ENCODE measurements around the gene LRRC51. TPM values are rescaled to one million over a fixed set of nuclear protein-coding genes. Genes with fewer than 3 reads are reported as not detected.

LRRC51 gene
- total and polyA plus RNA-seq, 2 of the 4 experiments (the other 2 are of a cell fraction): 5.3 to 5.6 TPM

GRCh38 chr11:72129381-72129780, 48.7 kb downstream of the LRRC51 start:
- Histone ChIP-seq H3K18ac (ENCODE audit: low read depth, low read length) (no peak overlapping the region), H3K36me3 (ENCODE audit: control insufficient read depth, insufficient read depth, low read length) (no peaks in the 10 kb centered on the region), H3K9me3 (ENCODE audit: control insufficient read depth, insufficient read depth, low read length) (peaks cover 7% of the 10 kb centered on the region), H3K27ac (ENCODE audit: insufficient read depth, low read length) (no peak overlapping the region), H2BK20ac (ENCODE audit: low read depth, low read length) (no peak overlapping the region), H3K4ac (ENCODE audit: low read depth, low read length) (no peak overlapping the region), H4K91ac (ENCODE audit: insufficient read depth, low read depth, low read length) (no peak overlapping the region), H4K5ac (ENCODE audit: low read depth, low read length) (no peak overlapping the region), H3K4me2 (ENCODE audit: low read depth, low read length) (no peak overlapping the region), H2BK120ac (ENCODE audit: low read depth, low read length) (no peak overlapping the region), H4K20me1 (ENCODE audit: insufficient read depth, low read length) (no peaks in the 10 kb centered on the region), H3K23ac (ENCODE audit: low read depth, low read length) (no peak overlapping the region), H3K4me1 (ENCODE audit: control insufficient read depth, insufficient read depth, low read length) (no peaks in the 10 kb centered on the region), H2AK9ac (replicated peaks; ENCODE audit: low read depth, low read length, poor library complexity) (no peak overlapping the region), H2BK5ac (ENCODE audit: low read depth, low read length, poor library complexity, severe bottlenecking) (no peak overlapping the region), H3K27me3 (ENCODE audit: control insufficient read depth, insufficient read depth, low read length) (peaks cover 7% of the 10 kb centered on the region), H2AK5ac (ENCODE audit: low read depth, low read length) (no peak overlapping the region), H3K14ac (replicated peaks; ENCODE audit: low read depth, low read length) (no peak overlapping the region), H3K4me3 (ENCODE audit: insufficient read depth, low read depth, low read length) (no peak overlapping the region), H3K9ac (ENCODE audit: low read depth, low read length) (no peak overlapping the region), H2BK15ac (ENCODE audit: low read depth, low read length) (no peak overlapping the region), H3K9me1 (ENCODE audit: insufficient read depth, low read length) (no peaks in the 10 kb centered on the region), H4K8ac (ENCODE audit: low read depth in 2 of 2, low read length in 2 of 2) (no peak overlapping the region), H3K79me1 (ENCODE audit: low read depth in 1 of 2, low read length in 2 of 2) (no peaks in the 10 kb centered on the region), H2AFZ (replicated peaks; ENCODE audit: low read length, poor library complexity) (no peak overlapping the region), H3K56ac (ENCODE audit: extremely low read depth, insufficient read depth, low read length) (no peak overlapping the region)
- no peak for DNase-seq
- 61% methylated on average over 2 of the region's 3 CpGs; no CpG with 5 or more reads in 1 of the 2 experiments for WGBS, 2 experiments (ENCODE audit: extremely low coverage in 2 of 2, insufficient read length in 1 of 2)
- in situ Hi-C loops (cut with MboI; ENCODE audit: low sequenced_read_pairs) (no loop called here), dilution Hi-C loops (cut with HindIII; ENCODE audit: low sequenced_read_pairs, unreplicated experiment) (no loop called here), intact Hi-C loops (cut with micrococcal nuclease) (no loop called here)
- BruUV-seq (replicated peaks): no TSS peak
- TF ChIP-seq CHD1 (IDR thresholded peaks at IDR 0.05; ENCODE audit: low read depth, low read length) (no peak), NFE2L2 (IDR thresholded peaks at IDR 0.05; ENCODE audit: low read depth, low read length) (no peak), USF2 (IDR thresholded peaks at IDR 0.05; ENCODE audit: low read depth, low read length) (no peak), CTCF (conservative IDR thresholded peaks at IDR 0.05; ENCODE audit: low read depth, low read length) (no peak), BHLHE40 (IDR thresholded peaks at IDR 0.05; ENCODE audit: low read depth, low read length) (no peak), RAD21 (IDR thresholded peaks at IDR 0.05; ENCODE audit: low read length) (no peak)
- ChIA-PET CTCF (no interaction called here), POLR2A (ENCODE audit: unreplicated experiment) (no interaction called here)
- no peak for ATAC-seq (ENCODE audit: low read depth)
